GM10266 (cell line): ENCODE data around the gene SGSH.

Source experiments
- DNase-seq: peaks from one replicate; pipeline ENCODE4 v3.0.0; 2012; ENCODE audit errors: extremely low spot score
- CTCF ChIP-seq: IDR thresholded peaks from 2 replicates; pipeline ENCODE4 v1.5.1; 2012; ENCODE audit warnings: mild to moderate bottlenecking, low read depth; ENCODE audit not compliant: control insufficient read depth, insufficient read depth; ENCODE audit errors: missing control alignments

Gene SGSH

DNA sequence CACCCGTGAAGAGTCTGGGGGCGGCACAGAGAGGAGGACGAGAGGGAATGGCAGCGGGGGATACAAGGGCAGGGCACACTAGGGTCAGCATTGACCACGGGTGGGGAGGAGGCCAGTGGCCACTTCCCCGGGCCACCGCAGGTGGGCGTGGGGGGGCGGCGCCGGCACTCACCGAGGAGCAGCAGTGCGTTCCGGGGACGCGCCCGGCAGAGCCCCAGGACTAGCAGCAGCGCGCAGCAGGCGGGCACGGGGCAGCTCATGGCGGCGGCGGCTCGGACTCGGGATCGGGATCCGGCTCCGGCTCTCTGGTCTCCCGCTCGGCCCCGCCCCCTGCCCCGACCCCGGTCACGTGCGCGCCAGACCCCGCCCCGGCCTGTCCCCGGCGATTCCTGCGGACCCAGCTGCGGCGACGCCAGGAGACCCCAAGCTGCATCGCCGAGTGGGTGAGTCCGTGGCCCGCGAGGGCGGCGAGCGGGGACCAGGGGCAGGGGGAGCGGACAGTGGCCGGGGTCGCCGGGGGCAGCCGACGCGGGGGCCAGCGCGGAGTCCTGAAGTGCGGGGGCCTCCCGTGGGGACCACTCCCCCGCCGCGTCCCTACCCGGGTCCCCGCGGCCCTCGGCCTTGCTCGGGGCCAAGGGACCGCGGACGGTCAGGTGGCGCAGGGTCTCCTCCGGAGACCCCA, at the start of gene SGSH, which contains the start of gene SLC26A11:
Gene SGSH (minus strand): TSS at position 280 of the 682 bp plus-strand sequence. CDS start 20 bp downstream, at position 260.
Gene SLC26A11 (plus strand): TSS at position 374 of the 682 bp plus-strand sequence. CDS start 1,134 bp downstream, outside the sequence.
- DNase-seq: peak; percentile 93

GRCh38 chr17:80269405-80269807, 49.3 kb upstream of the SGSH start:
- TF ChIP-seq CTCF: no peak
- DNase-seq: no peak

More for the DNA sequence above, at the start of gene SGSH, which contains the start of gene SLC26A11:
- TF ChIP-seq CTCF: no peak

- no peak for DNase-seq
Observed at GRCh38 chr17:80268427-80268826, 48.3 kb upstream of the SGSH start.

GRCh38 chr17:80267391-80267790, 47.3 kb upstream of the SGSH start:
- no peak for DNase-seq
- no peak for TF ChIP-seq CTCF

More at GRCh38 chr17:80268427-80268826, 48.3 kb upstream of the SGSH start:
- TF ChIP-seq CTCF: no peak

DNA sequence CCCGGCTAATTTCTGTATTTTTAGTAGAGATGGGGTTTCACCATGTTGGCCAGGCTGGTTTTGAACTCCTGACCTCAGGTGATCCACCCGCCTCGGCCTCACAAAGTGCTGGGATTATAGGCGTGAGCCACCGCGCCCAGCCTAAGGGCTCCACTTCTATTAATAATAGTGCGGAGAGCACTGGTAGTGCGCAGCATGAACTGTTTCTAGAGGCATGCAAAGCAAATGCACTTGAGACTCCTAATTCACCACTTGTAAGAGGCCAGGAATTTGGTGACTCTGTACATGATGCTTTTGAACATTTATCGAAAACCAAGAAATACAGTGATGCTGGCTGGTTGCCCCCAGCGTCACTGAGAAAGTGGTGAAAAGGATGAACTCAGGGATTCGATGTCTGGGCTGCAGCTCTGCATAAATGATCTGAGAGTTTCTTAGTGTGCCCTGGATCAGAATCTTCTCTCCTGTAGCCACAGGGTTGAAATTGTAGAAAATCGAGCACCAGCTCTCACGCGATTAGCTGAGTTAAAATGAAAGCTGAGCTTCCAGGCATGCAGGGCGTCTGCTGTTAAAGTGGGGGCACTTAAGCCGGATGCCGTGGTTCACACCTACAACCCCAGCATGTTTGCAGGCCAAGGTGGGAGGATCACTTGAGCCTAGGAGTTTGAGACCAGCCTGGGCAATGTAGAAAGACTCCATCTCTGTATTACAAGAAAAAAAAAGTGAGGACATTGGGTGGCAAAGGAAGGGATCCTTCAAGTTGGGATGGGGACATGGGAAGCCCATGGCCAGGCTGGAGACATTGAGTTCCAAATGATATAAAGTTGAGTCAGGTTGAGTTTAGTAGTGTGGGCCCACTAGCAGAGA, 45.3 kb upstream of the SGSH start:
- peak; percentile 69 for DNase-seq
- TF ChIP-seq CTCF: no peak

DNA sequence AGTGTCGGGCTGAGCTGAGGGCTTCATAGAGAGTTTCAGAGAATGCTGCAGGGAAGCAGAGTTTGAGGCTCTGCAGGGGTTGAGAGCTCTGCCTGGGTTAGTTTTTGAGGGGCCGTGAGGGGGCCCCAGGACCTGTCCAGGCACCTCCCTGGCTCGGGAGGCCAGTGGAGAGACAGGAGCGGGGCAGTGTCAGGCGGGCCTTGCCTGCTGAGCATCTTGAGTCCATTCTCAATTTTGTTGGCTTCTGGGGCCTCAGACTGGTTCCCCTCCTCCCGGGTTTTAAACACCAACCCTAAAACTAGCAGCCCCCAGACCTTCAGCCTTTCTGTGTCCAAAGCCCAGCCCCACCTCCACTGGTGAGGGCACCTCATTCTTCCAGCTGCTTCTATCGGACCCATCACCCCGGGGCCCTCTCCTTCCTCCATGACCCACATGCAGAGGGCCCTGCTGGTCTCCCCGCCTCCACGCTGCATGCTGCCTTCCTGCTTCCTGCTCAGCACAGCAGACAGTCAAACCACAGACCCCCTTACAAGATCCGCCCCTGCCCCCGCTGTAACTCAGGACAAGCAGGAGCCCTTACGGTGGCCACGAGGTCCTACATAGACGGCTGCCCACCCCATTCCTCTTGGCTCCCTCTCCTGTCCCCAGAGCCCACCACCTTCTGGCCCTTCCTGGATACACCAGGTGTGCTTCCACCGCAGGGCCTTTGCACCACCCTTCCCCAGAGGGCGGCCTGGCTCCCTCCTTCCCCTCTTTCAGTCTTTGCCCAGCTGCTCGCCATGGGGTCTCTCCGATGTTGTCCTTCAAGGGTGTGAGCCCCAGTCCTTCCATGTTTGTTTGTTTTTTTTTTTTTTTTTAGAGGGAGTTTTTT, 44.3 kb upstream of the SGSH start:
- TF ChIP-seq CTCF: no peak
- DNase-seq: no peak
